Measurements from ENCODE around the gene EML4.

GRCh38 chr2:42244520-42244919, 75.4 kb downstream of the EML4 start:
- no peak for TF ChIP-seq POLR2AphosphoS5 (IDR thresholded peaks at IDR 0.05; ENCODE audit: low read depth, low read length)
- TF ChIP-seq CTCF (IDR thresholded peaks at IDR 0.05): no peak
- TF ChIP-seq SIN3A (IDR thresholded peaks at IDR 0.05; ENCODE audit: borderline replicate concordance, insufficient read depth, low read depth, low read length): no peak
- no peak for TF ChIP-seq REST (IDR thresholded peaks at IDR 0.05; ENCODE audit: insufficient read depth in 1 of 2, low read depth in 2 of 2, low read length in 1 of 2)
- no peak for TF ChIP-seq TCF7L2 (IDR thresholded peaks at IDR 0.05; ENCODE audit: low read depth, low read length)

Measured in Panc1 (cell line).